SKM-1 (cell line): ENCODE data around the gene KDM6A.
"Not testable (repeated sequence)": the region's sequence is repeated elsewhere in the genome, so short reads cannot be mapped to it uniquely, and the experiment has no call there.

ENCODE experiments used
- DNase-seq: peaks from one replicate; lab custom pipeline; 2025; ENCODE audit not compliant: unreplicated experiment; lab: John Stamatoyannopoulos, UW

Gene KDM6A

DNA sequence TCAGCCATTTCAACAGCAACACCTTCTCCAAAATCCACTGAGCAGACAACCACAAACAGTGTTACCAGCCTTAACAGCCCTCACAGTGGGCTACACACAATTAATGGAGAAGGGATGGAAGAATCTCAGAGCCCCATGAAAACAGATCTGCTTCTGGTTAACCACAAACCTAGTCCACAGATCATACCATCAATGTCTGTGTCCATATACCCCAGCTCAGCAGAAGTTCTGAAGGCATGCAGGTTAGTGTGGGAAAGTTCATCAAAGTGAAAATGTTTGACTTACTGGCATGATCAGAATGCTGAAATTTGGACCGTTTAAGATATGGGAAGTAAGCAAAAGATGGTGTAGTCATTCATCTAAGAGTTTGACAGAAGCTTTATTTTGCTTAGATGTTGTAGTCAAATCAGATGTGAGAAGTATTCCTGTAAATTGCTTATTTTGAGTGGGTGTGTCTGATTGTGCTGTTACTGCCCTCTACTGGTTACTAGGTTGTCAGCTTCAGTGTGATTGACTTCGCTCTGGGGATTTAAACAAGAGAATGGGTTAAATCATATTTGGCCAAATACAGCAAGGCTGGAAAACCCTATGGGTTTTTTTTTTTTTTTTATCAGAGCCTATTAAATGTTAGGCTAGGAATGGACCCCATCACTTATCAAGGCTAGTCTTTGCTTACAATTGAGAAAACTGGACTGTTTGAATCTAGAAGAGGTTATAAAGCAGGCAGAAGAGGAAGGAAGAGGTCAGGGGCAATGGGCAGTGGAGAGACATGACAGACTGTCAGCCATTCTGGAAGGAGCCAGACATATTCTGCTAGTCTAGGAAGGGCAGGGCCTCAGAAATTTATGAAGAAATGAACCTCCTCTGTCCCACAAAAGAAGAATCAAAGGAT, 197.4 kb downstream of the KDM6A start:
- peak; percentile 0 for DNase-seq

- not testable (repeated sequence) for DNase-seq
Observed at GRCh38 chrX:45073011-45073410, 200.0 kb downstream of the KDM6A start.

GRCh38 chrX:45077748-45078424, 204.9 kb downstream of the KDM6A start:
- DNase-seq: no peak

DNA sequence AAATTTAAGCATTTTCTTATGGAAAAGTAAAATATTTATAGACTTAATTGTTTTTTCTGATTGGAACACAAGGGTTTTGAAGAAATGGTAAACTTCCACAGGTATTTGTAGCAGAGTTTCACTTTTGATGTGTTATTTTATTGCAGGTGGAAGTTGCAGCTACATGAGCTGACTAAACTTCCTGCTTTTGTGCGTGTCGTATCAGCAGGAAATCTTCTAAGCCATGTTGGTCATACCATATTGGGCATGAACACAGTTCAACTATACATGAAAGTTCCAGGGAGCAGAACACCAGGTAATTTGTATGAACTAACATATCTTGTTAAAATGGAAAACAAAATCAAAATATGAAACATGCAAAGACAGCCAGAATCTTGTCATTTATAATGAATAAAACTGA, 210.3 kb downstream of the KDM6A start:
- DNase-seq: no peak

GRCh38 chrX:45110494-45110893, 237.5 kb downstream of the KDM6A start:
- DNase-seq: no peak

- no peak for DNase-seq
Observed at GRCh38 chrX:45126158-45126557, 253.2 kb downstream of the KDM6A start.

- DNase-seq: no peak
Observed at GRCh38 chrX:45128896-45129454, 256.0 kb downstream of the KDM6A start.

GRCh38 chrX:45133465-45133864, 260.5 kb downstream of the KDM6A start:
- DNase-seq: no peak

- DNase-seq: no peak
Observed at GRCh38 chrX:45134315-45134731, 261.3 kb downstream of the KDM6A start.

DNA sequence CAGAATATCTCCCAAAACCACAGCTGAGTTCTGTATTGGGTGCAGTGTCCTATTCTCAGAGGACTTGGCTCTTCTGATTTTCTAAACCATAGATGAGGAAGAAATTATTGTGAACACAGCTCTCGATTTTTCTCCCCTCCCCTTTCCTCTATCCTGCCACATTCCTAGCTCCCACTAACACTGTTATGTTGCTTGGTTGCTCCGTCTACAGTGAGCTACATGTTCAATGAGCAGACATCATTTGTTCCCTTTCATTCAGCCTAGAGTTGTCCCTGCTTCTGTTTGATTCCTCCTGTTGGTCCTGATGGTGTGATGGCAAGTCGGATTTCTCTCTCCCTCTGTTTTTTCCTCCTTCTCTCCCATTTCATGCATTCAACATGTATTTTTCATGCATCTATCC, 261.8 kb downstream of the KDM6A start:
- DNase-seq: no peak

GRCh38 chrX:45135391-45136075, 262.5 kb downstream of the KDM6A start:
- DNase-seq: not testable (repeated sequence)

DNA sequence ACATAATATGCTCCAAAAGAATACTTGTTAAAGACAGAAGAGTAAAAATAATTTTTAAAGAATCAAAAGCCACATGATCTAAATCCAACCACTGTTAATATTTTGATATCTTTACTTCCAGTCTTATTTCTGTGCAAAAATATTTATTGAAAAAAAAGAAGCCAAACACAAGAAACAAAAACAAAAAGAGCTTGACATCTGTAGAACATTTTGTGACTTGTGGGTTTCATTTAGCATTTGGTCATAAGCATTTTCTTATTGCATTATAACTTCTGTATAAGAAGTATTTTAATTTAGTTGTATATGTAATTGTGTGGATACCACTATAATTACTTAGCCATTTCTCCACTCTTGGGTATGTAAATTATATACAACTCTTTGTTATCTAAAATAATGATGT, 264.5 kb downstream of the KDM6A start:
- DNase-seq: no peak

- no peak for DNase-seq
Observed at GRCh38 chrX:45138525-45138924, 265.5 kb downstream of the KDM6A start.

GRCh38 chrX:45140812-45141211, 267.8 kb downstream of the KDM6A start:
- no peak for DNase-seq

GRCh38 chrX:45142185-45142584, 269.2 kb downstream of the KDM6A start:
- DNase-seq: no peak

DNA sequence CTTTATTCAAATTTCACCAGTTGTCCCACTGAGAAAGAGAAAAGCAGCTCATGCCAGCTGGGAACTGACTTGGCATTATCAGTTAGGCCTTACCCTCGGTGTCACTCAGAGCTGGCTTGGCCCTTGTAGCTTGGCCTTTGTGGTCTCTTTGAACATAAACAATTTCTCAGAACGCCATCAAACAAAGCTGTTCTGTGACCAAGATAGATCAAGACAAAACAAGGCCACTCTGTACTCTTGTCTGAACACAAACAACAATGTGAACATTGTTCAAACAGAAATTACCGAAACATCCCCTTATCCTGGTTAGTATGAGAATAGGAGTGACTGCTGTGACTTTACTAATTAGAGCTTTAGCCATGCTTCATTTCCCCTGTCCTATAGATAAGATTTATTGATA, 270.5 kb downstream of the KDM6A start:
- DNase-seq: no peak

- no peak for DNase-seq
Observed at GRCh38 chrX:45145492-45146215, 272.7 kb downstream of the KDM6A start.

DNA sequence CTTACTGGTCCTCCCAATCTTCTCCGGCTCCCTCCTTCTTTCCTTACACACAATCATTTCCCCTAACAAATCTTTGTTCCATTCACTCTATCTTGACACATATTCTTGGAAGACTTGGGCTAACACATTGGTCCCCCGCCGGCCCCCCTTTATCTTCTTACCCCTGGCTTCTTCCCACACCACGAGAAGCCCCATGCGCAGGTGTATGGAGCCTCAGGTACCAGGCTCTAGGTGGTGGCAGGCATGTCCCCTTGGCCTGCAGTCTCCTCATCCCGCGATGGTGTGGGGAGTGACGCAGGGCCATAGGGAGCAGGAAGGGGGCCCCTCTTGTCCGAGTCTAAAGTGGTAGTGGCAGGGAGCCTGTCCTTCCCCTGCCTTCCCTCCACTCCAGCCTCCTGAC, 277.8 kb downstream of the KDM6A start:
- no peak for DNase-seq

DNA sequence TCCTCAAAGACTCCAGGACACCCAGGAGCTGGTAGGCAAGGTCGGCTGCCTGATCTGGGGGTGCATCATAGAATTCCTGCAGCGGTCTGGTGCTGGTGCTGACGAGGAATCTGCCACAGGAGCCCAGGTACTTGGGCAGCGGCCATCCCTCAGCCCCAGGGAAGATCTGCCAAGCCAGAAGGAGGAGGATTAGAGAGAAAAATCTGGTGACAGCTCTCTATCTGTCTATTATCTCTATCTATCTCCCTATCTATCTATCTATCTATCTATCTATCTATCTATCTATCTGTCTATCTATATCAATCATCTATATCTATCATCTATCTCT, 281.0 kb downstream of the KDM6A start:
- no peak for DNase-seq

DNA sequence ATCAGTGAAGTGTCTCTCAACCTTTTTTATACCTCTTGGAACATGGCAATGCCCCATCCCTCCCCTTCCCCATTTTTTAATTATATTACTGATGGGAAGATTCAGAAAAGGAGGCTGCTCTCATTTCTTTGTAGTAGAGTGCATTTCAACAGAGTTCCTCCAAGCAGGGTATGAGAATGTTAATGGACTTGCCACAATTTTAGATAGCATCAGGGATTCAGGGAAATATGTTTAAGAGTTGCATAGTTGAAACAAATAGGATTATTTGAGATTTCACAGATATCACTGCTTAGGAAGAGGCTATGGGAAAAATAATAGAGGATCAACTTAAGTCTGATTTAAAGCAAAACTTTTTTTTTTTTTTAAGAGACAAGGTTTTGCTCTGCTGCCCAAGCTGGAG, 281.5 kb downstream of the KDM6A start:
- DNase-seq: no peak

DNA sequence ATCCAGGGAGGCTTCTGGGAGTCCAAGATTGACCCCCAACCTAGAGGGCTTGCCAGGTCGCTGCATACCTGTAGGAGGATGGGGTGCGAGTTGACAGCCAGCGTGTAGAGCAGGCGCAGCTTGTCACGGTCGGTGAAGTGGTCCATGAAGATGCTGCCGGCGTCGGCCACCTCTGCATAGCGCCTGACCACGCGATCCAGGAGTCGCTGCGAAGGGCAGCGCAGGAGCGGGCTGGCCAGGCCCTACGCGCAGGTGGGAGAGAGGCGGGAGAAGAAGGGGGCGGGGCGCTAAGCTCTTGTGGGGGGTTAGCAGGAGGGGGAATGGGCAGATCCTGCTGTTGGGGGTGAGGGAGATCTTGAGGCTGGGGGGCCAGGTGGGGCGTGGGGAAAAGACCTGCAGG, 284.7 kb downstream of the KDM6A start:
- no peak for DNase-seq
